Measurements from ENCODE around the gene PLPP4.

- TF ChIP-seq POLR2A (IDR thresholded peaks at IDR 0.05) (no peak), CTCF (IDR thresholded peaks at IDR 0.05) (no peak)
These were observed 116.3 kb downstream of the PLPP4 start for GRCh38 chr10:120573355-120573754.
